CD4-positive, alpha-beta T cell (primary cell): ENCODE data around the gene OR1N2. TPM values are rescaled to one million over a fixed set of nuclear protein-coding genes. Genes with fewer than 3 reads are reported as not detected.

Experiments
- ATAC-seq: fragments of 200-7000 bp; cut with Tn5 transposase; one replicate; pipeline ENCODE4 v1.10.0; 2022; ENCODE audit warnings: mild to moderate bottlenecking; ENCODE audit not compliant: poor library complexity
- CTCF ChIA-PET: fragments of 350-600 bp; sonication (Branson Sonifier 250); formaldehyde crosslinking; loops from one replicate; lab custom pipeline; 2021; ENCODE audit warnings: antibody characterized with exemption, inconsistent platforms; lab: Charles Lee
- POLR2A ChIA-PET: fragments of 350-600 bp; sonication (Branson Sonifier 250); formaldehyde crosslinking; loops from one replicate; lab custom pipeline; 2021; ENCODE audit warnings: antibody characterized with exemption, inconsistent platforms; lab: Charles Lee
- DNase-seq, 14 experiments: peaks; one replicate each; pipeline ENCODE4 v3.0.0-alpha.2; 2013 to 2020; ENCODE audit warnings: mixed read lengths in 2 of 14
- H3K27ac ChIP-seq, 2 donors: one replicate each; pipeline versions ENCODE4 v1.5.1 to v1.7.0; 2013; ENCODE audit warnings: low read length in 2 of 2, low read depth in 1 of 2, mild to moderate bottlenecking in 1 of 2
- H3K27me3 ChIP-seq, 2 experiments: 1 replicate in 1 of 2; 2 replicates in 1 of 2; pipeline versions ENCODE4 v1.6.1 to v1.7.0; 2013; ENCODE audit warnings: low read length in 2 of 2, control low read depth in 1 of 2, mild to moderate bottlenecking in 1 of 2, moderate library complexity in 1 of 2; ENCODE audit not compliant: insufficient read depth in 2 of 2, control insufficient read depth in 1 of 2
- H3K36me3 ChIP-seq: one replicate; pipeline ENCODE4 v1.6.1; 2013; ENCODE audit warnings: low read length, control low read depth; ENCODE audit not compliant: insufficient read depth
- H3K4me1 ChIP-seq: one replicate; pipeline ENCODE4 v1.6.1; 2013; ENCODE audit warnings: low read length, control low read depth; ENCODE audit not compliant: insufficient read depth
- H3K4me3 ChIP-seq: one replicate; pipeline ENCODE4 v1.5.1; 2013; ENCODE audit warnings: mild to moderate bottlenecking, low read length, moderate library complexity
- H3K9me3 ChIP-seq, 2 experiments: 1 replicate in 1 of 2; 2 replicates in 1 of 2; pipeline versions ENCODE4 v1.6.1 to v1.7.0; 2013; ENCODE audit warnings: low read length in 2 of 2, mild to moderate bottlenecking in 2 of 2, control low read depth in 1 of 2, moderate library complexity in 1 of 2; ENCODE audit not compliant: control insufficient read depth in 1 of 2, insufficient read depth in 1 of 2
- H3K27ac Mint-ChIP-seq: one replicate; pipeline ENCODE4 v1.8.0; 2020; ENCODE audit warnings: mixed read lengths
- H3K27me3 Mint-ChIP-seq: one replicate; pipeline ENCODE4 v1.8.0; 2021; ENCODE audit warnings: mixed read lengths
- H3K36me3 Mint-ChIP-seq: one replicate; pipeline ENCODE4 v1.8.0; 2021; ENCODE audit warnings: low read depth, mixed read lengths
- H3K4me1 Mint-ChIP-seq: one replicate; pipeline ENCODE4 v1.8.0; 2021; ENCODE audit warnings: low read depth, mixed read lengths
- H3K4me3 Mint-ChIP-seq: one replicate; pipeline ENCODE4 v1.8.0; 2020; ENCODE audit warnings: mild to moderate bottlenecking, mixed read lengths
- H3K9me3 Mint-ChIP-seq: one replicate; pipeline ENCODE4 v1.8.0; 2020; ENCODE audit warnings: mixed read lengths
- intact Hi-C, 2 experiments: fragments of 100-400 bp; cut with DNase I in 1 of 2; cut with micrococcal nuclease in 1 of 2; formaldehyde crosslinking; loops; one replicate each; pipeline versions ENCODE4 v1.15.1 to v1.9.0; 2023 to 2025; cut with DNase I, micrococcal nuclease
- total RNA-seq, 174 experiments: library from RNA in 2 of 174; stranded (reverse) in 2 of 174; gene quantifications; one replicate each; pipeline ENCODE4 v1.2.3 and lab custom pipeline; 2021 to 2026
- TF ChIP-seq, protein P1 (sequence below): fragments of 200-600 bp; IDR thresholded peaks from one replicate; pipeline ENCODE4 v1.8.0; 2022; ENCODE audit warnings: antibody characterized with exemption, mild to moderate bottlenecking

The OR1N2 gene
- total RNA-seq, 2 experiments from 2014 or later, result not detected

DNA sequence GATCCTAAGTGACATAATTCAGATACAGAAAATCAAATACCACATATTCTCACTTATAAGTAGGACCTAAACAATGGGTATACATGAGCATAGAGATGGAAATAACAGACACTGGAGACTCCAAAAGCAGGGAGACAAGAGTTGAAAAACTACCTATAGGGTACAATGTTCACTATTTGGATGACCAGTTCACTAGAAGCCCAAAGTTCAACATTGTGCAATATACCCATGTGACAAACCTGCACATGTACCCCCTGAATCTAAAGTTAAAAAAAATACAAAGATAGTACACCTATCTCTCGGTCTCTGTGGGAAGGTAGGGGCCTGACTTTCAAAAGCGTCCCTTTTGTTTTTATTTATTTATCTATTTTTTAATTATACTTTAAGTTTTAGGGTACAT lies 14.2 kb upstream of the OR1N2 start:
- intact Hi-C loops, result no loop called here
- no peaks in the 10 kb centered on the region for H3K36me3 Mint-ChIP-seq

DNA sequence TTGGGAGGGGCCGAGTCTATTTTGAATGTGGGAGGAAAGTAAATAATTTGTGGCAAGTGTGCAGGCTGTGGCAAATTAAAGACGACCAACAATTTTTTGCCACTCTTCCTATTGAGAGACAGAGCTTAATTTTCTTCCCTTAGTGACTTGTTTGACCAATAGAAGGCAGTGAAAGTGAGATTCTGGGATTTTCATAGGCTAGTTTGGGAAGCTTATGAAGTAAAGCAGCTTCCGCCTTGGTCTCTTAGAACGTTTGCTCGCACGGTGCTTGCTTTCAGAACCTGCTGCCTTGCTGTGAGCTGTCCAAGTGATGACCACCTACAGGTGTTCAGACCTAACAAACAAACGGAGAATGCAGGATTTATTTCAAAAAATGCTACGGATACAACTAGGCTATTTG lies 6.7 kb upstream of the OR1N2 start:
- Histone ChIP-seq H3K4me3 (no peak overlapping the region), H3K27me3 (peaks cover 0 to 11% of the 10 kb centered on the region in 2 experiments), H3K4me1 (no peaks in the 10 kb centered on the region), H3K27ac (no peak overlapping the region), H3K9me3 (no peaks in the 10 kb centered on the region), H3K36me3 (no peaks in the 10 kb centered on the region)
- ATAC-seq (no peak), DNase-seq (no peak)
- Mint-ChIP-seq H3K27me3 (peaks cover 40% of the 10 kb centered on the region), H3K9me3 (no peaks in the 10 kb centered on the region), H3K36me3 (no peaks in the 10 kb centered on the region), H3K4me3 (no peak overlapping the region), H3K27ac (no peak overlapping the region), H3K4me1 (no peaks in the 10 kb centered on the region)
- CTCF ChIA-PET, result no interaction called here
- POLR2A ChIA-PET, result no interaction called here
- intact Hi-C loops, result no loop called here
- TF ChIP-seq, protein P1, sequence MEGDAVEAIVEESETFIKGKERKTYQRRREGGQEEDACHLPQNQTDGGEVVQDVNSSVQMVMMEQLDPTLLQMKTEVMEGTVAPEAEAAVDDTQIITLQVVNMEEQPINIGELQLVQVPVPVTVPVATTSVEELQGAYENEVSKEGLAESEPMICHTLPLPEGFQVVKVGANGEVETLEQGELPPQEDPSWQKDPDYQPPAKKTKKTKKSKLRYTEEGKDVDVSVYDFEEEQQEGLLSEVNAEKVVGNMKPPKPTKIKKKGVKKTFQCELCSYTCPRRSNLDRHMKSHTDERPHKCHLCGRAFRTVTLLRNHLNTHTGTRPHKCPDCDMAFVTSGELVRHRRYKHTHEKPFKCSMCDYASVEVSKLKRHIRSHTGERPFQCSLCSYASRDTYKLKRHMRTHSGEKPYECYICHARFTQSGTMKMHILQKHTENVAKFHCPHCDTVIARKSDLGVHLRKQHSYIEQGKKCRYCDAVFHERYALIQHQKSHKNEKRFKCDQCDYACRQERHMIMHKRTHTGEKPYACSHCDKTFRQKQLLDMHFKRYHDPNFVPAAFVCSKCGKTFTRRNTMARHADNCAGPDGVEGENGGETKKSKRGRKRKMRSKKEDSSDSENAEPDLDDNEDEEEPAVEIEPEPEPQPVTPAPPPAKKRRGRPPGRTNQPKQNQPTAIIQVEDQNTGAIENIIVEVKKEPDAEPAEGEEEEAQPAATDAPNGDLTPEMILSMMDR, result no peak

More for the DNA sequence above, 14.2 kb upstream of the OR1N2 start:
- TF ChIP-seq, protein P1, result no peak
- Histone ChIP-seq H3K4me1 (no peaks in the 10 kb centered on the region), H3K27ac (no peak overlapping the region), H3K9me3 (no peaks in the 10 kb centered on the region), H3K27me3 (no peaks in the 10 kb centered on the region), H3K4me3 (no peak overlapping the region), H3K36me3 (no peaks in the 10 kb centered on the region)
- no peaks in the 10 kb centered on the region for H3K27me3 Mint-ChIP-seq
- H3K27ac Mint-ChIP-seq, result no peak overlapping the region
- no peaks in the 10 kb centered on the region for H3K4me1 Mint-ChIP-seq
- CTCF ChIA-PET, result no interaction called here
- DNase-seq, result no peak
- no peak for ATAC-seq
- POLR2A ChIA-PET, result no interaction called here
- no peak overlapping the region for H3K4me3 Mint-ChIP-seq
- H3K9me3 Mint-ChIP-seq, result peaks cover 4% of the 10 kb centered on the region

DNA sequence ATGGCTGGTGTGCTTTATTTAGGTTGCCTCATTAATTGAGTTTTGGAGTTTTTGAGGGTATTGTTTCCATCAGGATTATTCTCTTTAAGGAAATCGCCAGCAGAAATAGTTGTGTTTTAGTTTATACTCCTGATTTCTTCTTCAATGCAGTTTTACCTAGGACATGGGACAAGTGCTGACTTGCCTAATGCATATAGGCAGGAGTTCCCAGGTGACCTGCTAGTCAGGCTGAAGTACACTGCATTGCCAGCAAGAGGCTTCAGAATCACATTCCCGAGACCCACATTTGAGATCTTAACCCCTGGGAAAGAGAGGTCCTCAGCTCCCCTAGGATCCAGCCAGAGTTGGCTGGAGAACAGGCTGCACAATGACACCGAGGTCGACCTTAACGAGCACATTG lies 1.5 kb upstream of the OR1N2 start:
- Mint-ChIP-seq H3K4me1 (no peaks in the 10 kb centered on the region), H3K4me3 (no peak overlapping the region), H3K36me3 (no peaks in the 10 kb centered on the region), H3K9me3 (no peaks in the 10 kb centered on the region), H3K27ac (no peak overlapping the region), H3K27me3 (peaks cover 49% of the 10 kb centered on the region)
- POLR2A ChIA-PET, result no interaction called here
- TF ChIP-seq, protein P1, result no peak
- intact Hi-C loops, result no loop called here
- H3K4me3 ChIP-seq, result no peak overlapping the region
- H3K9me3 ChIP-seq, result no peaks in the 10 kb centered on the region
- ATAC-seq (no peak), DNase-seq (no peak)
- no peak overlapping the region for H3K27ac ChIP-seq
- H3K36me3 ChIP-seq, result no peaks in the 10 kb centered on the region
- no peaks in the 10 kb centered on the region for H3K4me1 ChIP-seq
- peaks cover 4 to 13% of the 10 kb centered on the region in 2 experiments for H3K27me3 ChIP-seq
- CTCF ChIA-PET, result no interaction called here
